Upper lobe of right lung (tissue), 1 donor: ENCODE measurements around the gene DNAJC8. TPM values are rescaled to one million over a fixed set of nuclear protein-coding genes. Genes with fewer than 3 reads are reported as not detected.

ENCODE experiments used
- ATAC-seq: fragments of 200-7000 bp; cut with Tn5 transposase; one replicate; pipeline ENCODE4 v1.9.1; 2020; ENCODE audit warnings: mild to moderate bottlenecking, moderate library complexity
- DNase-seq: peaks from one replicate; pipeline ENCODE4 v3.0.0-alpha.2; 2020
- H3K27ac ChIP-seq: fragments of 200-600 bp; one replicate; pipeline ENCODE4 v1.8.0; 2022
- H3K27me3 ChIP-seq: fragments of 200-600 bp; one replicate; pipeline ENCODE4 v1.8.0; 2022; ENCODE audit warnings: mild to moderate bottlenecking
- H3K36me3 ChIP-seq: fragments of 200-600 bp; one replicate; pipeline ENCODE4 v1.8.0; 2022
- H3K4me1 ChIP-seq: fragments of 200-600 bp; one replicate; pipeline ENCODE4 v1.8.0; 2022
- H3K4me3 ChIP-seq: fragments of 200-600 bp; one replicate; pipeline ENCODE4 v1.8.0; 2022; ENCODE audit warnings: mild to moderate bottlenecking
- H3K9me3 ChIP-seq: fragments of 200-600 bp; one replicate; pipeline ENCODE4 v1.8.0; 2022
- CTCF ChIP-seq: fragments of 200-600 bp; IDR thresholded peaks from one replicate; pipeline ENCODE4 v1.8.0; 2022; ENCODE audit warnings: antibody characterized with exemption
- intact Hi-C: fragments of 100-400 bp; cut with DNase I; formaldehyde crosslinking; loops from one replicate; pipeline ENCODE4 v1.11.0; 2022
- total RNA-seq: library from RNA; stranded (reverse); fragmentation: NEBNext Ultra II Directional; extraction: Animal tissue kit (Norgen Biotek cat#: 25700); gene quantifications from one replicate; pipeline ENCODE4 v1.2.1, GENCODE V29; 2021
- donor health status: DM: no; HTN: yes; CAD: no; lungs with severe emphysema.

Gene DNAJC8
- total RNA-seq, 1 donor from 2014 or later, result 65.4 TPM

- Histone ChIP-seq H3K27ac (no peak overlapping the region), H3K4me3 (no peak overlapping the region), H3K9me3 (no peaks in the 10 kb centered on the region), H3K36me3 (no peaks in the 10 kb centered on the region), H3K4me1 (peaks cover 32% of the 10 kb centered on the region), H3K27me3 (no peaks in the 10 kb centered on the region)
- DNase-seq (no peak), ATAC-seq (no peak)
- intact Hi-C loops, result no loop called here
- no peak for TF ChIP-seq CTCF
Observed at GRCh38 chr1:28171246-28171645, 61.6 kb downstream of the DNAJC8 start.

- Histone ChIP-seq H3K4me1 (peaks cover 32% of the 10 kb centered on the region), H3K9me3 (no peaks in the 10 kb centered on the region), H3K4me3 (no peak overlapping the region), H3K36me3 (no peaks in the 10 kb centered on the region), H3K27ac (peak overlapping the region; percentile 17), H3K27me3 (no peaks in the 10 kb centered on the region)
- intact Hi-C loops, result no loop called here
- TF ChIP-seq CTCF, result no peak
- ATAC-seq (no peak), DNase-seq (no peak)
Observed at GRCh38 chr1:28170001-28170596, 62.7 kb downstream of the DNAJC8 start.

- DNase-seq (no peak), ATAC-seq (no peak)
- Histone ChIP-seq H3K4me1 (peaks cover 37% of the 10 kb centered on the region), H3K27ac (peak overlapping the region; percentile 51), H3K36me3 (no peaks in the 10 kb centered on the region), H3K4me3 (no peak overlapping the region), H3K27me3 (no peaks in the 10 kb centered on the region), H3K9me3 (no peaks in the 10 kb centered on the region)
- intact Hi-C loops, result no loop called here
- no peak for TF ChIP-seq CTCF
Observed at GRCh38 chr1:28163496-28164161, 69.2 kb downstream of the DNAJC8 start.

- ATAC-seq (no peak), DNase-seq (no peak)
- no peak for TF ChIP-seq CTCF
- H3K4me3 ChIP-seq, result no peak overlapping the region
- H3K9me3 ChIP-seq, result no peaks in the 10 kb centered on the region
- intact Hi-C loops, result no loop called here
- no peak overlapping the region for H3K27ac ChIP-seq
- no peaks in the 10 kb centered on the region for H3K27me3 ChIP-seq
- H3K4me1 ChIP-seq, result peaks cover 37% of the 10 kb centered on the region
- H3K36me3 ChIP-seq, result no peaks in the 10 kb centered on the region
Observed at GRCh38 chr1:28162151-28162550, 70.7 kb downstream of the DNAJC8 start.

- intact Hi-C loops, result no loop called here
- ATAC-seq, result peak; percentile 64
- Histone ChIP-seq H3K4me3 (no peak overlapping the region), H3K27me3 (no peaks in the 10 kb centered on the region), H3K9me3 (no peaks in the 10 kb centered on the region), H3K27ac (peak overlapping the region; percentile 67), H3K36me3 (no peaks in the 10 kb centered on the region), H3K4me1 (peaks cover 37% of the 10 kb centered on the region)
- TF ChIP-seq CTCF, result no peak
- DNase-seq, result no peak
Observed at GRCh38 chr1:28161751-28162150, 71.1 kb downstream of the DNAJC8 start.
